ENCODE data around the gene BEST3.
"Not testable (repeated sequence)": the region's sequence is repeated elsewhere in the genome, so short reads cannot be mapped to it uniquely, and the experiment has no call there.

BEST3 gene

GRCh38 chr12:69610126-69610525, 89.0 kb downstream of the BEST3 start:
- H3K27me3 ChIP-seq (ENCODE audit: insufficient read depth, low read length), result no peaks in the 10 kb centered on the region
- no peak overlapping the region for H3K23ac ChIP-seq (ENCODE audit: low read length)
- no peak overlapping the region for H2BK120ac ChIP-seq (ENCODE audit: insufficient read depth, low read length, poor library complexity)
- no peak overlapping the region for H3K4me2 ChIP-seq (ENCODE audit: low read length)
- no peak overlapping the region for H4K12ac ChIP-seq (ENCODE audit: low read depth, low read length)
- no peaks in the 10 kb centered on the region for H3K79me2 ChIP-seq (ENCODE audit: control insufficient read depth, insufficient read depth, low read length, poor library complexity)
- no peak overlapping the region for H4K91ac ChIP-seq (ENCODE audit: low read depth, low read length)
- no peak overlapping the region for H2AK5ac ChIP-seq (ENCODE audit: low read length)
- no peak overlapping the region for H3K4ac ChIP-seq (ENCODE audit: low read depth, low read length)
- H3K18ac ChIP-seq (ENCODE audit: low read length), result no peak overlapping the region
- no peak overlapping the region for H3K27ac ChIP-seq (ENCODE audit: low read depth, low read length)
- H2BK12ac ChIP-seq (ENCODE audit: low read length), result no peak overlapping the region
- H2AFZ ChIP-seq (ENCODE audit: insufficient read depth, low read length, poor library complexity), result no peak overlapping the region
- no peak overlapping the region for H2BK5ac ChIP-seq (ENCODE audit: low read depth, low read length, poor library complexity)
- H3K36me3 ChIP-seq (ENCODE audit: control insufficient read depth in 1 of 2, insufficient read depth in 2 of 2, low read length in 2 of 2), result no peaks in the 10 kb centered on the region
- H3K14ac ChIP-seq (ENCODE audit: low read length), result no peak overlapping the region
- no peak overlapping the region for H4K8ac ChIP-seq (ENCODE audit: low read depth, low read length)
- no peaks in the 10 kb centered on the region for H3K9me3 ChIP-seq (ENCODE audit: insufficient read depth, low read depth, low read length)
- no peak for DNase-seq
- H3K9ac ChIP-seq (ENCODE audit: low read length), result no peak overlapping the region
- H3K4me3 ChIP-seq (ENCODE audit: low read depth, low read length), result no peak overlapping the region
- H3K4me1 ChIP-seq (ENCODE audit: control insufficient read depth in 1 of 2, insufficient read depth in 2 of 2, low read length in 2 of 2), result no peaks in the 10 kb centered on the region
- WGBS (ENCODE audit: extremely low coverage, insufficient coverage, insufficient read length), result no CpG with 5 or more reads among the region's 15 CpGs
- H3K79me1 ChIP-seq (ENCODE audit: low read length), result no peaks in the 10 kb centered on the region

GRCh38 chr12:69608114-69608513, 91.0 kb downstream of the BEST3 start:
- no CpG with 5 or more reads among the region's 2 CpGs for WGBS (ENCODE audit: extremely low coverage, insufficient coverage, insufficient read length)
- Histone ChIP-seq H3K36me3 (ENCODE audit: control insufficient read depth in 1 of 2, insufficient read depth in 2 of 2, low read length in 2 of 2) (peaks cover 0 to 2% of the 10 kb centered on the region in 2 experiments), H3K23ac (ENCODE audit: low read length) (no peak overlapping the region)

GRCh38 chr12:69604275-69604674, 94.8 kb downstream of the BEST3 start:
- H3K79me1 ChIP-seq (ENCODE audit: low read length); H3K4me1 ChIP-seq (ENCODE audit: control insufficient read depth in 1 of 2, insufficient read depth in 2 of 2, low read length in 2 of 2); H3K79me2 ChIP-seq (ENCODE audit: control insufficient read depth, insufficient read depth, low read length, poor library complexity); H3K4me2 ChIP-seq (ENCODE audit: low read length); H2AFZ ChIP-seq (ENCODE audit: insufficient read depth, low read length, poor library complexity); H3K4me3 ChIP-seq (ENCODE audit: low read depth, low read length); H3K27me3 ChIP-seq (ENCODE audit: insufficient read depth, low read length); H2BK120ac ChIP-seq (ENCODE audit: insufficient read depth, low read length, poor library complexity); H3K23ac ChIP-seq (ENCODE audit: low read length); H3K4ac ChIP-seq (ENCODE audit: low read depth, low read length); H2AK5ac ChIP-seq (ENCODE audit: low read length); H3K18ac ChIP-seq (ENCODE audit: low read length); H3K9ac ChIP-seq (ENCODE audit: low read length); H4K8ac ChIP-seq (ENCODE audit: low read depth, low read length); H3K9me3 ChIP-seq (ENCODE audit: insufficient read depth, low read depth, low read length); H3K27ac ChIP-seq (ENCODE audit: low read depth, low read length); H4K91ac ChIP-seq (ENCODE audit: low read depth, low read length); H4K12ac ChIP-seq (ENCODE audit: low read depth, low read length); H2BK5ac ChIP-seq (ENCODE audit: low read depth, low read length, poor library complexity); H2BK12ac ChIP-seq (ENCODE audit: low read length); H3K14ac ChIP-seq (ENCODE audit: low read length); DNase-seq: not testable (repeated sequence)
- peaks cover 11 to 23% of the 10 kb centered on the region in 2 experiments for H3K36me3 ChIP-seq (ENCODE audit: control insufficient read depth in 1 of 2, insufficient read depth in 2 of 2, low read length in 2 of 2)
- WGBS (ENCODE audit: extremely low coverage, insufficient coverage, insufficient read length), result no CpG with 5 or more reads among the region's 3 CpGs

More at GRCh38 chr12:69608114-69608513, 91.0 kb downstream of the BEST3 start:
- Histone ChIP-seq H3K4ac (ENCODE audit: low read depth, low read length) (no peak overlapping the region), H2BK12ac (ENCODE audit: low read length) (no peak overlapping the region), H4K12ac (ENCODE audit: low read depth, low read length) (no peak overlapping the region), H3K4me2 (ENCODE audit: low read length) (no peak overlapping the region), H4K91ac (ENCODE audit: low read depth, low read length) (no peak overlapping the region), H3K9me3 (ENCODE audit: insufficient read depth, low read depth, low read length) (no peaks in the 10 kb centered on the region), H2BK120ac (ENCODE audit: insufficient read depth, low read length, poor library complexity) (no peak overlapping the region), H3K14ac (ENCODE audit: low read length) (no peak overlapping the region), H3K27me3 (ENCODE audit: insufficient read depth, low read length) (no peaks in the 10 kb centered on the region), H2AK5ac (ENCODE audit: low read length) (no peak overlapping the region), H2AFZ (ENCODE audit: insufficient read depth, low read length, poor library complexity) (no peak overlapping the region), H3K79me1 (ENCODE audit: low read length) (no peaks in the 10 kb centered on the region), H3K4me3 (ENCODE audit: low read depth, low read length) (no peak overlapping the region), H3K79me2 (ENCODE audit: control insufficient read depth, insufficient read depth, low read length, poor library complexity) (no peaks in the 10 kb centered on the region), H3K4me1 (ENCODE audit: control insufficient read depth in 1 of 2, insufficient read depth in 2 of 2, low read length in 2 of 2) (no peaks in the 10 kb centered on the region), H4K8ac (ENCODE audit: low read depth, low read length) (no peak overlapping the region), H3K27ac (ENCODE audit: low read depth, low read length) (no peak overlapping the region), H3K18ac (ENCODE audit: low read length) (no peak overlapping the region), H3K9ac (ENCODE audit: low read length) (no peak overlapping the region), H2BK5ac (ENCODE audit: low read depth, low read length, poor library complexity) (no peak overlapping the region)
- no peak for DNase-seq

Data from trophoblast cell (in vitro differentiated cells and primary cell).